ENCODE data around the gene PROSER1.
"Not testable (repeated sequence)": the region's sequence is repeated elsewhere in the genome, so short reads cannot be mapped to it uniquely, and the experiment has no call there.

Gene PROSER1

DNA sequence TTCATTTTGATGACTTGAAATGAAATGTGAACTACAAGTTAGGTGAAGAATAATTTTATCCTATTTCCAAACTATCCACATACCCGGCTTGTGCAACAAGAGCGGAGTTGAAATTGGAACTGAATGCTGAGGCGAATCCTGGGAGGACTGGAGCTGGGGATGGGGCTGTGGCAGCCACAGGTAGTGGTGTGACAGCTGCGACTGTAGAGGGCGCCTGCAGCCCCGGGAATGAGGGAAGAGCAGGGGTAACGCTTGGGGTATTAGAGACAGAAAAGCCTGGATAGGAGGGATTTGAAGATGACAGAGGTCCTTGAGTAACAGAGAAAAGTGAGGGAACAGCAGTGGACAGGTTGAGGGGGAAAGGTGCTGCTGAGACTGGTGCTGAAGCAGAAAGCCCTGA lies 25.3 kb downstream of the PROSER1 start:
- no peak; the same call in 2 of the 3 replicates for ATAC-seq

DNA sequence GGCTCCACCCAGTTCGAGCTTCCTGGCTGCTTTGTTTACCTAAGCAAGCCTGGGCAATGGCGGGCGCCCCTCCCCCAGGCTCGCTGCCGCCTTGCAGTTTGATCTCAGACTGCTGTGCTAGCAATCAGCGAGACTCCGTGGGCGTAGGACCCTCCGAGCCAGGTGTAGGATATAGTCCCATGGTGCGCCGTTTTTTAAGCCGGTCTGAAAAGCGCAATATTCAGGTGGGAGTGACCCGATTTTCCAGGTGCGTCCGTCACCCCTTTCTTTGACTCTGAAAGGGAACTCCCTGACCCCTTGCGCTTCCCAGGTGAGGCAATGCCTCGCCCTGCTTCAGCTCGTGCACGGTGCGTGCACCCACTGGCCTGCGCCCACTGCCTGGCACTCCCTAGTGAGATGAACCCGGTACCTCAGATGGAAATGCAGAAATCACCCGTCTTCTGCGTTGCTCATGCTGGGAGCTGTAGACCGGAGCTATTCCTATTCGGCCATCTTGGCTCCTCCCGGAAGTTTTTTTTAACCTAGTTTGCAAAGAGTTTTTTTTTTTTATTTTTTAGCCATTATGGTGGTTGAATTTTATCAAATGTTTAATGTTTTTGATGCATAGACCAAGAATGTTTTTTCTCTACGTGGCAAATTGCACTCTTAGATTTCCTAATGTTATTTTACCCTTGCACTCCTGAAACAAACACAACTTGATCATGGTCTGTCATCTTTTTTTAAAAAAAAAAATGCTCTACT lies 31.3 kb downstream of the PROSER1 start:
- ATAC-seq, result not testable (repeated sequence)

More for the DNA sequence above, 25.3 kb downstream of the PROSER1 start:
- TF ChIP-seq, protein P1, sequence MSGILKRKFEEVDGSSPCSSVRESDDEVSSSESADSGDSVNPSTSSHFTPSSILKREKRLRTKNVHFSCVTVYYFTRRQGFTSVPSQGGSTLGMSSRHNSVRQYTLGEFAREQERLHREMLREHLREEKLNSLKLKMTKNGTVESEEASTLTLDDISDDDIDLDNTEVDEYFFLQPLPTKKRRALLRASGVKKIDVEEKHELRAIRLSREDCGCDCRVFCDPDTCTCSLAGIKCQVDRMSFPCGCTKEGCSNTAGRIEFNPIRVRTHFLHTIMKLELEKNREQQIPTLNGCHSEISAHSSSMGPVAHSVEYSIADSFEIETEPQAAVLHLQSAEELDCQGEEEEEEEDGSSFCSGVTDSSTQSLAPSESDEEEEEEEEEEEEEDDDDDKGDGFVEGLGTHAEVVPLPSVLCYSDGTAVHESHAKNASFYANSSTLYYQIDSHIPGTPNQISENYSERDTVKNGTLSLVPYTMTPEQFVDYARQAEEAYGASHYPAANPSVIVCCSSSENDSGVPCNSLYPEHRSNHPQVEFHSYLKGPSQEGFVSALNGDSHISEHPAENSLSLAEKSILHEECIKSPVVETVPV (CRISPR knock-in tag; IDR thresholded peaks at IDR 0.05), result no peak
- TF ChIP-seq, protein P2, sequence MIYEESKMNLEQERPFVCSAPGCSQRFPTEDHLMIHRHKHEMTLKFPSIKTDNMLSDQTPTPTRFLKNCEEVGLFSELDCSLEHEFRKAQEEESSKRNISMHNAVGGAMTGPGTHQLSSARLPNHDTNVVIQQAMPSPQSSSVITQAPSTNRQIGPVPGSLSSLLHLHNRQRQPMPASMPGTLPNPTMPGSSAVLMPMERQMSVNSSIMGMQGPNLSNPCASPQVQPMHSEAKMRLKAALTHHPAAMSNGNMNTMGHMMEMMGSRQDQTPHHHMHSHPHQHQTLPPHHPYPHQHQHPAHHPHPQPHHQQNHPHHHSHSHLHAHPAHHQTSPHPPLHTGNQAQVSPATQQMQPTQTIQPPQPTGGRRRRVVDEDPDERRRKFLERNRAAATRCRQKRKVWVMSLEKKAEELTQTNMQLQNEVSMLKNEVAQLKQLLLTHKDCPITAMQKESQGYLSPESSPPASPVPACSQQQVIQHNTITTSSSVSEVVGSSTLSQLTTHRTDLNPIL (CRISPR knock-in tag; IDR thresholded peaks at IDR 0.05; ENCODE audit: low read depth), result no peak
- TF ChIP-seq BACH2 (CRISPR knock-in tag; IDR thresholded peaks at IDR 0.05; ENCODE audit: borderline replicate concordance) (no peak), ZFP3 (CRISPR knock-in tag; IDR thresholded peaks at IDR 0.05) (no peak), ISL1 (CRISPR knock-in tag; IDR thresholded peaks at IDR 0.05) (no peak)

DNA sequence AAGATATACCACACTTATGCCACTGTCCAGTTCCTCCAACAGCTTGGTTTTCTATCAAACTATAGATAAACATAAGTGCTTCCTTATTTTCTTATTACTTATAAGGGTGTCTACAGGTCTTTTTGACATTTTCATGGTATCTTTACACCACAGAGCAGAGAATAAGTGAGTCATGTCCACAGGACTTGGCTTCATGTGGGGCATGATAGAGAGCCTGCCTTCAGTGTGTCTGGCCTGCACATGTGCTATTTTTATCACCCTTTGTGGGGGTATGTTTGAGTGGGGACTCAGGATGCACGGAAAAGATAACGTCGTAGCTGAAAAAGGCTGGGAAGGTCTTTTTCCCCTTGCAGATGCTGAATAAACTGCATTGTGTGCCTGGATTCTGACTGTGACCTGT lies 39.1 kb downstream of the PROSER1 start:
- ATAC-seq, result no peak
- no peak for TF ChIP-seq ZNF8 (CRISPR knock-in tag; IDR thresholded peaks at IDR 0.05)
- TF ChIP-seq ARNTL (CRISPR knock-in tag; IDR thresholded peaks at IDR 0.05; ENCODE audit: borderline replicate concordance, low read depth), result no peak
- TF ChIP-seq ZFP30 (CRISPR knock-in tag; IDR thresholded peaks at IDR 0.05), result no peak

DNA sequence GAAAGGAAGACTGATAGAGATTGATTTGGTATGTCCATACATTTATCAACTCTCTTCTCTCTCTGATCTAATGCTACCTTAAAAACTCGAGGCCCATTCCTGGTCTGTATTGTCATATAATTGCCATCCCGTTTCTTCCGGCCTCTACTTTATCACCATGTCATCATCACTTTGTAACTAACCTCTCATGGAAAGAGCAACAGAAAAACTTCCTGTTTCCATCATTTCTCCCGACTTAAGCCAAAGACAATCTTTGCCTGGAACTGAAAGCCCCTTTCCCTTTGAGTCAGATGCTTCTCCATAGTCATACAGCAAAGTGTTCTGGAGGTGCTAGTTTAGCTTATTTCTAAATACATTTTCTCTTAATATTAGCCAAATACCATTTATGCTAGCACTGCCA lies 44.5 kb downstream of the PROSER1 start:
- ATAC-seq, result no peak

DNA sequence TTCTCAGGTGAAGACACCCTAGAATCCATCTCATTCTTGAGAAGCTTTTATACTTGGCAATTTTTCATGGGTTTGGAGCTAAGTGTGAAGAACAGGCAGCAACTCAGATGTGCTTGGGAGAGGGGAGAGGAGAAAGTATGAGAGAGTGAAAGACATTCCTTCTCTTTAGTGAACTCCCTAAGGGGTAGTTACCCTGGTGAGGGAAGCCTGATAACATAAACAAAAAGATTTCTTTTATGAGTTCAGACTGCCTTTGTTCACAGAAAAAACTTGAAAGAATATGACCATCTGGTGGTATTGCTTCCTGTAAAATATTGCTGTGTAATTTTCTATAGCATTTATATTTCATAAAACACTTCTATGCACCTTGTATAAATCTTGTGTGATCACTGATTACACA lies 47.2 kb downstream of the PROSER1 start, which contains the start of gene STOML3:
STOML3 (minus strand) TSS at position 139 of the 400 bp plus-strand sequence; CDS start at position 29, 110 bp downstream.
- no peak for ATAC-seq
- no peak for TF ChIP-seq CSDC2 (CRISPR knock-in tag; IDR thresholded peaks at IDR 0.05)

More for the DNA sequence above, 44.5 kb downstream of the PROSER1 start:
- TF ChIP-seq ZC3H10 (CRISPR knock-in tag; IDR thresholded peaks at IDR 0.05) (no peak), ZNF70 (CRISPR knock-in tag; IDR thresholded peaks at IDR 0.05) (no peak), ZFP3 (CRISPR knock-in tag; IDR thresholded peaks at IDR 0.05) (no peak), TOX (CRISPR knock-in tag; IDR thresholded peaks at IDR 0.05; ENCODE audit: borderline replicate concordance) (no peak), RARB (CRISPR knock-in tag; IDR thresholded peaks at IDR 0.05) (no peak), TCF4 (CRISPR knock-in tag; IDR thresholded peaks at IDR 0.05; ENCODE audit: borderline replicate concordance) (no peak)

DNA sequence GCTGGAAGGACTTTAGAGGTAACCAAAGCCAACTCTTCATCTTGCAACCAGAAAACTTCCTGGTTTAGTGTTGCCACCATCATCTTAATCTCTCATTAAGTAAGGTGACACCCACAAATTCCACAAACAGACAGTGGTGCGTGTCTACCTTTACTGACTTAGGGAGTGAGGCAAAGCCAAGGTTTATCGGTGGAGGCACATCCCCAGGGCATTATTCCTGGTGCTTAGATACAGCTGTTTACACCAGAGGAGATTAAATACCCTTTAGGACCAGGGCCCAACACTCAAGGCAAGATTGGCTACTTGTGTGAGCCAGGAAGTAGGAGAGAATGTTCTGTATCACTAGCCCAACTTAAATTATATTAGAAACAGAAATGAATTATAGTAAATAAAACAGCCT lies 56.8 kb downstream of the PROSER1 start:
- TF ChIP-seq, protein P3, sequence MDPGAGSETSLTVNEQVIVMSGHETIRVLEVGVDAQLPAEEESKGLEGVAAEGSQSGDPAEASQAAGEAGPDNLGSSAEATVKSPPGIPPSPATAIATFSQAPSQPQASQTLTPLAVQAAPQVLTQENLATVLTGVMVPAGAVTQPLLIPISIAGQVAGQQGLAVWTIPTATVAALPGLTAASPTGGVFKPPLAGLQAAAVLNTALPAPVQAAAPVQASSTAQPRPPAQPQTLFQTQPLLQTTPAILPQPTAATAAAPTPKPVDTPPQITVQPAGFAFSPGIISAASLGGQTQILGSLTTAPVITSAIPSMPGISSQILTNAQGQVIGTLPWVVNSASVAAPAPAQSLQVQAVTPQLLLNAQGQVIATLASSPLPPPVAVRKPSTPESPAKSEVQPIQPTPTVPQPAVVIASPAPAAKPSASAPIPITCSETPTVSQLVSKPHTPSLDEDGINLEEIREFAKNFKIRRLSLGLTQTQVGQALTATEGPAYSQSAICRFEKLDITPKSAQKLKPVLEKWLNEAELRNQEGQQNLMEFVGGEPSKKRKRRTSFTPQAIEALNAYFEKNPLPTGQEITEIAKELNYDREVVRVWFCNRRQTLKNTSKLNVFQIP (CRISPR knock-in tag; IDR thresholded peaks at IDR 0.05; ENCODE audit: borderline replicate concordance, low read depth), result no peak
- no peak for TF ChIP-seq OSR1 (CRISPR knock-in tag; IDR thresholded peaks at IDR 0.05)
- no peak for TF ChIP-seq ZNF565 (CRISPR knock-in tag; conservative IDR thresholded peaks at IDR 0.05; ENCODE audit: low read depth)
- TF ChIP-seq ZFP3 (CRISPR knock-in tag; IDR thresholded peaks at IDR 0.05), result no peak
- no peak for TF ChIP-seq PPARA (CRISPR knock-in tag; IDR thresholded peaks at IDR 0.05; ENCODE audit: borderline replicate concordance)
- no peak for TF ChIP-seq TOX (CRISPR knock-in tag; IDR thresholded peaks at IDR 0.05; ENCODE audit: borderline replicate concordance)
- no peak for TF ChIP-seq ARNTL (CRISPR knock-in tag; IDR thresholded peaks at IDR 0.05; ENCODE audit: borderline replicate concordance, low read depth)
- no peak for TF ChIP-seq SNAI2 (CRISPR knock-in tag; IDR thresholded peaks at IDR 0.05)
- TF ChIP-seq, protein P2 (CRISPR knock-in tag; IDR thresholded peaks at IDR 0.05; ENCODE audit: low read depth), result no peak
- TF ChIP-seq, protein P1 (CRISPR knock-in tag; IDR thresholded peaks at IDR 0.05), result no peak
- no peak for TF ChIP-seq RARB (CRISPR knock-in tag; IDR thresholded peaks at IDR 0.05)
- TF ChIP-seq ZC3H10 (CRISPR knock-in tag; IDR thresholded peaks at IDR 0.05), result no peak
- no peak for TF ChIP-seq ISL1 (CRISPR knock-in tag; IDR thresholded peaks at IDR 0.05)
- no peak for ATAC-seq

Data from SK-N-SH treated with all-trans-retinoic acid at 6 μM for 48 hours (cell line).